ENCODE measurements around the gene PSMD10.

Gene PSMD10

GRCh38 chrX:108122748-108123147, 31.4 kb upstream of the PSMD10 start:
- Histone ChIP-seq H3K27ac (ENCODE audit: low read depth, low read length) (peak overlapping the region; percentile 29), H3K9me3 (ENCODE audit: control insufficient read depth, insufficient read depth, low read depth, low read length) (no peaks in the 10 kb centered on the region), H3K9ac (ENCODE audit: low read length) (no peak overlapping the region), H3K4me1 (ENCODE audit: control insufficient read depth, insufficient read depth, low read length) (peaks cover 34% of the 10 kb centered on the region), H3K27me3 (ENCODE audit: control insufficient read depth, insufficient read depth, low read length) (no peaks in the 10 kb centered on the region; the same call in 1 of the 2 replicates), H3K36me3 (ENCODE audit: control insufficient read depth, insufficient read depth, low read length) (no peaks in the 10 kb centered on the region), H3K4me3 (ENCODE audit: low read depth, low read length) (no peak overlapping the region)

- H3K9me3 ChIP-seq (ENCODE audit: control insufficient read depth, insufficient read depth, low read depth, low read length) = no peaks in the 10 kb centered on the region
- no peaks in the 10 kb centered on the region for H3K36me3 ChIP-seq (ENCODE audit: control insufficient read depth, insufficient read depth, low read length)
- H3K4me3 ChIP-seq (ENCODE audit: low read depth, low read length) = no peak overlapping the region
- no peak overlapping the region for H3K9ac ChIP-seq (ENCODE audit: low read length)
- H3K27ac ChIP-seq (ENCODE audit: low read depth, low read length) = no peak overlapping the region
- H3K4me1 ChIP-seq (ENCODE audit: control insufficient read depth, insufficient read depth, low read length) = peaks cover 21% of the 10 kb centered on the region
- H3K27me3 ChIP-seq (ENCODE audit: control insufficient read depth, insufficient read depth, low read length) = no peaks in the 10 kb centered on the region; the same call in 1 of the 2 replicates
These were observed 29.9 kb upstream of the PSMD10 start for GRCh38 chrX:108121291-108121690.

GRCh38 chrX:108117988-108118387, 26.6 kb upstream of the PSMD10 start:
- Histone ChIP-seq H3K4me3 (ENCODE audit: low read depth, low read length) (no peak overlapping the region), H3K9ac (ENCODE audit: low read length) (no peak overlapping the region), H3K27ac (ENCODE audit: low read depth, low read length) (no peak overlapping the region), H3K27me3 (ENCODE audit: control insufficient read depth, insufficient read depth, low read length) (no peaks in the 10 kb centered on the region; the same call in 1 of the 2 replicates), H3K4me1 (ENCODE audit: control insufficient read depth, insufficient read depth, low read length) (peaks cover 16% of the 10 kb centered on the region), H3K36me3 (ENCODE audit: control insufficient read depth, insufficient read depth, low read length) (no peaks in the 10 kb centered on the region), H3K9me3 (ENCODE audit: control insufficient read depth, insufficient read depth, low read depth, low read length) (no peaks in the 10 kb centered on the region)

- Histone ChIP-seq H3K9me3 (ENCODE audit: control insufficient read depth, insufficient read depth, low read depth, low read length) (no peaks in the 10 kb centered on the region), H3K4me1 (ENCODE audit: control insufficient read depth, insufficient read depth, low read length) (no peaks in the 10 kb centered on the region), H3K9ac (ENCODE audit: low read length) (no peak overlapping the region), H3K4me3 (ENCODE audit: low read depth, low read length) (no peak overlapping the region), H3K27ac (ENCODE audit: low read depth, low read length) (no peak overlapping the region), H3K27me3 (ENCODE audit: control insufficient read depth, insufficient read depth, low read length) (no peaks in the 10 kb centered on the region; the same call in 1 of the 2 replicates), H3K36me3 (ENCODE audit: control insufficient read depth, insufficient read depth, low read length) (no peaks in the 10 kb centered on the region)
These were observed 23.2 kb upstream of the PSMD10 start for GRCh38 chrX:108114541-108114940.

GRCh38 chrX:108105473-108105872, 14.1 kb upstream of the PSMD10 start:
- H3K36me3 ChIP-seq (ENCODE audit: control insufficient read depth, insufficient read depth, low read length) = no peaks in the 10 kb centered on the region
- H3K9ac ChIP-seq (ENCODE audit: low read length) = no peak overlapping the region
- H3K4me3 ChIP-seq (ENCODE audit: low read depth, low read length) = no peak overlapping the region
- H3K27me3 ChIP-seq (ENCODE audit: control insufficient read depth, insufficient read depth, low read length) = peaks cover 2% of the 10 kb centered on the region; the same call in 1 of the 2 replicates
- H3K4me1 ChIP-seq (ENCODE audit: control insufficient read depth, insufficient read depth, low read length) = peaks cover 6% of the 10 kb centered on the region
- H3K9me3 ChIP-seq (ENCODE audit: control insufficient read depth, insufficient read depth, low read depth, low read length) = no peaks in the 10 kb centered on the region
- no peak overlapping the region for H3K27ac ChIP-seq (ENCODE audit: low read depth, low read length)

- Histone ChIP-seq H3K36me3 (ENCODE audit: control insufficient read depth, insufficient read depth, low read length) (no peaks in the 10 kb centered on the region), H3K27ac (ENCODE audit: low read depth, low read length) (no peak overlapping the region), H3K9me3 (ENCODE audit: control insufficient read depth, insufficient read depth, low read depth, low read length) (no peaks in the 10 kb centered on the region), H3K4me1 (ENCODE audit: control insufficient read depth, insufficient read depth, low read length) (no peaks in the 10 kb centered on the region), H3K4me3 (ENCODE audit: low read depth, low read length) (no peak overlapping the region), H3K9ac (ENCODE audit: low read length) (no peak overlapping the region), H3K27me3 (ENCODE audit: control insufficient read depth, insufficient read depth, low read length) (no peaks in the 10 kb centered on the region; the same call in 1 of the 2 replicates)
These were observed 6.0 kb upstream of the PSMD10 start for GRCh38 chrX:108097380-108097779.

- Histone ChIP-seq H3K4me3 (ENCODE audit: low read depth, low read length) (peak overlapping the region; percentile 84), H3K9me3 (ENCODE audit: control insufficient read depth, insufficient read depth, low read depth, low read length) (no peaks in the 10 kb centered on the region), H3K27me3 (ENCODE audit: control insufficient read depth, insufficient read depth, low read length) (peaks cover 3% of the 10 kb centered on the region; the same call in 1 of the 2 replicates), H3K4me1 (ENCODE audit: control insufficient read depth, insufficient read depth, low read length) (peaks cover 2% of the 10 kb centered on the region; the same call in 1 of the 2 replicates), H3K27ac (ENCODE audit: low read depth, low read length) (no peak overlapping the region), H3K36me3 (ENCODE audit: control insufficient read depth, insufficient read depth, low read length) (peaks cover 17% of the 10 kb centered on the region), H3K9ac (ENCODE audit: low read length) (peak overlapping the region; percentile 16)
These were observed 543 bp upstream of the PSMD10 start for GRCh38 chrX:108091878-108092291.

GRCh38 chrX:108090491-108091263, 665 bp downstream of the PSMD10 start:
- Histone ChIP-seq H3K4me1 (ENCODE audit: control insufficient read depth, insufficient read depth, low read length) (peaks cover 2% of the 10 kb centered on the region; the same call in 1 of the 2 replicates), H3K27ac (ENCODE audit: low read depth, low read length) (peak overlapping the region; percentile 24; the same call in 1 of the 2 replicates), H3K27me3 (ENCODE audit: control insufficient read depth, insufficient read depth, low read length) (peaks cover 3% of the 10 kb centered on the region; the same call in 1 of the 2 replicates), H3K4me3 (ENCODE audit: low read depth, low read length) (peak overlapping the region; percentile 84), H3K9me3 (ENCODE audit: control insufficient read depth, insufficient read depth, low read depth, low read length) (no peaks in the 10 kb centered on the region), H3K36me3 (ENCODE audit: control insufficient read depth, insufficient read depth, low read length) (peaks cover 28% of the 10 kb centered on the region), H3K9ac (ENCODE audit: low read length) (peak overlapping the region; percentile 90)

GRCh38 chrX:108088511-108088910, 2.8 kb downstream of the PSMD10 start:
- Histone ChIP-seq H3K9me3 (ENCODE audit: control insufficient read depth, insufficient read depth, low read depth, low read length) (no peaks in the 10 kb centered on the region), H3K36me3 (ENCODE audit: control insufficient read depth, insufficient read depth, low read length) (peaks cover 44% of the 10 kb centered on the region), H3K27me3 (ENCODE audit: control insufficient read depth, insufficient read depth, low read length) (peaks cover 3% of the 10 kb centered on the region; the same call in 1 of the 2 replicates), H3K9ac (ENCODE audit: low read length) (no peak overlapping the region), H3K4me3 (ENCODE audit: low read depth, low read length) (no peak overlapping the region), H3K4me1 (ENCODE audit: control insufficient read depth, insufficient read depth, low read length) (peaks cover 2% of the 10 kb centered on the region; the same call in 1 of the 2 replicates), H3K27ac (ENCODE audit: low read depth, low read length) (no peak overlapping the region)

- H3K9me3 ChIP-seq (ENCODE audit: control insufficient read depth, insufficient read depth, low read depth, low read length) = no peaks in the 10 kb centered on the region
These were observed 3.5 kb downstream of the PSMD10 start for GRCh38 chrX:108087792-108088191.

GRCh38 chrX:108081110-108081509, 10.2 kb downstream of the PSMD10 start:
- H3K4me1 ChIP-seq (ENCODE audit: control insufficient read depth, insufficient read depth, low read length) = no peaks in the 10 kb centered on the region
- no peak overlapping the region for H3K4me3 ChIP-seq (ENCODE audit: low read depth, low read length)
- no peak overlapping the region for H3K9ac ChIP-seq (ENCODE audit: low read length)
- peaks cover under 1% of the 10 kb centered on the region; the same call in 1 of the 2 replicates for H3K27me3 ChIP-seq (ENCODE audit: control insufficient read depth, insufficient read depth, low read length)
- no peaks in the 10 kb centered on the region for H3K9me3 ChIP-seq (ENCODE audit: control insufficient read depth, insufficient read depth, low read depth, low read length)
- H3K27ac ChIP-seq (ENCODE audit: low read depth, low read length) = no peak overlapping the region
- peaks cover 21% of the 10 kb centered on the region for H3K36me3 ChIP-seq (ENCODE audit: control insufficient read depth, insufficient read depth, low read length)

More at GRCh38 chrX:108087792-108088191, 3.5 kb downstream of the PSMD10 start:
- Histone ChIP-seq H3K27ac (ENCODE audit: low read depth, low read length) (no peak overlapping the region), H3K27me3 (ENCODE audit: control insufficient read depth, insufficient read depth, low read length) (peaks cover 3% of the 10 kb centered on the region; the same call in 1 of the 2 replicates), H3K4me1 (ENCODE audit: control insufficient read depth, insufficient read depth, low read length) (peaks cover 2% of the 10 kb centered on the region; the same call in 1 of the 2 replicates), H3K9ac (ENCODE audit: low read length) (no peak overlapping the region), H3K4me3 (ENCODE audit: low read depth, low read length) (no peak overlapping the region), H3K36me3 (ENCODE audit: control insufficient read depth, insufficient read depth, low read length) (peaks cover 44% of the 10 kb centered on the region)
